Sigmoid colon (tissue), 4 donors: ENCODE results near the gene PDIA6.

Experiments
- CTCF ChIP-seq, 4 experiments: fragments of 450-650 bp in 3 of 4; fragments of 200-600 bp in 1 of 4; IDR thresholded peaks; one replicate each; pipeline ENCODE4 v1.5.1; 2016 to 2019; ENCODE audit warnings: antibody characterized with exemption in 4 of 4, mild to moderate bottlenecking in 3 of 4, moderate library complexity in 2 of 4
- EP300 ChIP-seq, 4 donors: sonication (generic); formaldehyde crosslinking; IDR thresholded peaks; one replicate each; pipeline ENCODE4 v1.6.1; 2017; ENCODE audit warnings: antibody characterized with exemption in 4 of 4
- POLR2A ChIP-seq, 2 donors: fragments of 450-650 bp; IDR thresholded peaks; one replicate each; pipeline ENCODE4 v1.6.1; 2016; ENCODE audit warnings: antibody characterized with exemption in 2 of 2, mild to moderate bottlenecking in 2 of 2, moderate library complexity in 2 of 2
- POLR2AphosphoS5 ChIP-seq, 4 donors: sonication (generic); formaldehyde crosslinking; IDR thresholded peaks; one replicate each; pipeline ENCODE4 v1.6.1; 2017; ENCODE audit warnings: antibody characterized with exemption in 4 of 4

GRCh38 chr2:10781746-10782145, 30.8 kb downstream of the PDIA6 start:
- TF ChIP-seq CTCF (IDR thresholded peaks at IDR 0.05) (no peak), POLR2AphosphoS5 (IDR thresholded peaks at IDR 0.05) (no peak), EP300 (IDR thresholded peaks at IDR 0.05) (no peak), POLR2A (IDR thresholded peaks at IDR 0.05) (no peak)
